CD8-positive, alpha-beta memory T cell (primary cell): ENCODE results near the gene TMEM131. TPM values are rescaled to one million over a fixed set of nuclear protein-coding genes. Genes with fewer than 3 reads are reported as not detected.

Experiments used
- CTCF ChIA-PET: fragments of 350-600 bp; sonication (Branson Sonifier 250); formaldehyde crosslinking; loops from one replicate; lab custom pipeline; 2021; ENCODE audit warnings: antibody characterized with exemption; lab: Charles Lee
- POLR2A ChIA-PET: fragments of 350-600 bp; sonication (Branson Sonifier 250); formaldehyde crosslinking; loops from one replicate; lab custom pipeline; 2021; ENCODE audit warnings: antibody characterized with exemption; lab: Charles Lee
- DNase-seq, 5 donors: peaks; one replicate each; pipeline versions ENCODE4 v3.0.0 to v3.0.0-alpha.2; 2020 to 2022; ENCODE audit warnings: mixed read lengths in 1 of 5
- H3K27ac ChIP-seq: one replicate; pipeline ENCODE4 v1.7.0; 2013; ENCODE audit warnings: low read depth, mild to moderate bottlenecking, low read length, moderate library complexity
- H3K27me3 ChIP-seq: 2 replicates; pipeline ENCODE4 v1.7.0; 2013; ENCODE audit warnings: low read length, mild to moderate bottlenecking; ENCODE audit not compliant: insufficient read depth, poor library complexity, severe bottlenecking
- H3K36me3 ChIP-seq: 2 replicates; pipeline ENCODE4 v1.7.0; 2013; ENCODE audit warnings: mild to moderate bottlenecking, low read length, moderate library complexity; ENCODE audit not compliant: insufficient read depth
- H3K4me1 ChIP-seq: 2 replicates; pipeline ENCODE4 v1.7.0; 2013; ENCODE audit warnings: mild to moderate bottlenecking, low read length, moderate library complexity; ENCODE audit not compliant: insufficient read depth
- H3K4me3 ChIP-seq: 2 replicates; pipeline ENCODE4 v1.7.0; 2013; ENCODE audit warnings: mild to moderate bottlenecking, low read length
- H3K9me3 ChIP-seq: 2 replicates; pipeline ENCODE4 v1.7.0; 2013; ENCODE audit warnings: mild to moderate bottlenecking, low read length
- H3K27ac Mint-ChIP-seq, 8 donors: one replicate each; pipeline ENCODE4 v1.8.0; 2020 to 2021; ENCODE audit warnings: mixed read lengths in 8 of 8, mild to moderate bottlenecking in 6 of 8, inconsistent platforms in 3 of 8, moderate library complexity in 3 of 8
- H3K27me3 Mint-ChIP-seq, 2 donors: one replicate each; pipeline ENCODE4 v1.8.0; 2020 to 2021; ENCODE audit warnings: mixed read lengths in 2 of 2, mild to moderate bottlenecking in 1 of 2, moderate library complexity in 1 of 2
- H3K36me3 Mint-ChIP-seq, 3 donors: one replicate each; pipeline ENCODE4 v1.8.0; 2020 to 2021; ENCODE audit warnings: mixed read lengths in 3 of 3, inconsistent platforms in 1 of 3, mild to moderate bottlenecking in 1 of 3
- H3K4me1 Mint-ChIP-seq, 3 donors: one replicate each; pipeline ENCODE4 v1.8.0; 2020 to 2021; ENCODE audit warnings: mixed read lengths in 3 of 3, inconsistent platforms in 1 of 3, mild to moderate bottlenecking in 1 of 3
- H3K4me3 Mint-ChIP-seq, 7 donors: one replicate each; pipeline ENCODE4 v1.8.0; 2020 to 2021; ENCODE audit warnings: mixed read lengths in 7 of 7, mild to moderate bottlenecking in 6 of 7, moderate library complexity in 4 of 7, inconsistent platforms in 2 of 7
- H3K9me3 Mint-ChIP-seq, 5 donors: one replicate each; pipeline ENCODE4 v1.8.0; 2020 to 2022; ENCODE audit warnings: mixed read lengths in 5 of 5, mild to moderate bottlenecking in 3 of 5, moderate library complexity in 2 of 5, inconsistent platforms in 1 of 5
- polyA plus RNA-seq: library from polyadenylated mRNA; unstranded; fragments of 300-500 nt; fragmentation: Illumina TruSeq; gene quantifications from one replicate; pipeline ENCODE4 v1.2.3, GENCODE V29; 2021
- total RNA-seq, 2 experiments: library from RNA; stranded (reverse); gene quantifications; one replicate each; pipeline ENCODE4 v1.2.3, GENCODE V29; 2021

The TMEM131 gene
- total and polyA plus RNA-seq, 3 experiments from 2014 or later: 14.4 to 35.4 (median 34.7) TPM

DNA sequence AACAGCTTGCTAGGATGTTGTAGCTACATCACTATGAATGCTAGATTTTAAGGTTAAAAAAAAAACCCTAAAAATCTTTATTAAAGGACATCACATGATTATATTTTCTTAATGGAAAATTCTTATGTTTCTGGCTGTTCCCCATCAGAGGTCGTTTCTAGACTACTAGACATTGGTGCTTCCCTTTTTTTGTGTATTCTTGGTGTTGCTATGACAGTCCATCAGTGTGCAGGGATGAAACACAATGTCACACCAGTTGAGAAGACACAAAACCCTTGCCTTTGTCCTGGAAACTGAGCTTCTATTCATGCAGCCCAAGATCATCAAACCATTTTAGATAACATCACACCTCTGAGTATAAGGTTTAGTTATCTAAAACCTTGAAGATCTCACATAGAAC, 19.9 kb upstream of the TMEM131 start:
- no peaks in the 10 kb centered on the region for H3K27me3 ChIP-seq
- H3K9me3 Mint-ChIP-seq: no peaks in the 10 kb centered on the region
- H3K9me3 ChIP-seq: no peaks in the 10 kb centered on the region
- H3K27ac ChIP-seq: no peak overlapping the region
- no peaks in the 10 kb centered on the region for H3K4me1 ChIP-seq
- ChIA-PET POLR2A (no interaction called here), CTCF (no interaction called here)
- peaks cover 10 to 26% of the 10 kb centered on the region in 2 donors for H3K27me3 Mint-ChIP-seq
- no peak for DNase-seq
- H3K4me1 Mint-ChIP-seq: peaks cover 4 to 6% (median 4%) of the 10 kb centered on the region in 3 donors
- peaks cover 0 to 2% (median 0%) of the 10 kb centered on the region in 3 donors for H3K36me3 Mint-ChIP-seq
- H3K4me3 Mint-ChIP-seq: no peak overlapping the region
- no peaks in the 10 kb centered on the region for H3K36me3 ChIP-seq
- no peak overlapping the region for H3K4me3 ChIP-seq
- no peak overlapping the region for H3K27ac Mint-ChIP-seq

DNA sequence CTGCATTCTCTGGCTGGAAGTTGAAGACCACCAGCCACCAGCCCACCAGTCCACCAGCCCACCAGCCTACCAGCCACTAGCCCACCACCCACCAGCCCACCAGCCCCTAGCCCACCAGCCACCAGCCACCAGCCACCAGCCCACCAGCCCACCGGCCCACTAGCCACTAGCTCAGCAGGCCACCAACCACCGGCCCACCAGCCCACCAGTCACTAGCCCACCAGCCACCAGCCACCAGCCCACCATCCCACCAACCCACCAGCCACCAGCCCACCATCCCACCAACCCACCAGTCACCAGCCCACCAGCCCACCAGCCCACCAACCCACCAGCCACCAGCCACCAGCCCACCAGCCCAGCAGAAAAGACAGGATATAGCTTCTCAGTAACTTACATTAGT, 18.6 kb upstream of the TMEM131 start:
- no peaks in the 10 kb centered on the region for H3K9me3 Mint-ChIP-seq
- peaks cover 4 to 6% (median 4%) of the 10 kb centered on the region in 3 donors for H3K4me1 Mint-ChIP-seq
- Histone ChIP-seq H3K27ac (no peak overlapping the region), H3K36me3 (no peaks in the 10 kb centered on the region), H3K9me3 (no peaks in the 10 kb centered on the region), H3K4me3 (no peak overlapping the region), H3K27me3 (no peaks in the 10 kb centered on the region), H3K4me1 (no peaks in the 10 kb centered on the region)
- ChIA-PET POLR2A (no interaction called here), CTCF (no interaction called here)
- H3K36me3 Mint-ChIP-seq: peaks cover 0 to 2% (median 0%) of the 10 kb centered on the region in 3 donors
- no peak overlapping the region for H3K4me3 Mint-ChIP-seq
- peaks cover 12 to 26% of the 10 kb centered on the region in 2 donors for H3K27me3 Mint-ChIP-seq
- no peak overlapping the region for H3K27ac Mint-ChIP-seq
- DNase-seq: no peak

DNA sequence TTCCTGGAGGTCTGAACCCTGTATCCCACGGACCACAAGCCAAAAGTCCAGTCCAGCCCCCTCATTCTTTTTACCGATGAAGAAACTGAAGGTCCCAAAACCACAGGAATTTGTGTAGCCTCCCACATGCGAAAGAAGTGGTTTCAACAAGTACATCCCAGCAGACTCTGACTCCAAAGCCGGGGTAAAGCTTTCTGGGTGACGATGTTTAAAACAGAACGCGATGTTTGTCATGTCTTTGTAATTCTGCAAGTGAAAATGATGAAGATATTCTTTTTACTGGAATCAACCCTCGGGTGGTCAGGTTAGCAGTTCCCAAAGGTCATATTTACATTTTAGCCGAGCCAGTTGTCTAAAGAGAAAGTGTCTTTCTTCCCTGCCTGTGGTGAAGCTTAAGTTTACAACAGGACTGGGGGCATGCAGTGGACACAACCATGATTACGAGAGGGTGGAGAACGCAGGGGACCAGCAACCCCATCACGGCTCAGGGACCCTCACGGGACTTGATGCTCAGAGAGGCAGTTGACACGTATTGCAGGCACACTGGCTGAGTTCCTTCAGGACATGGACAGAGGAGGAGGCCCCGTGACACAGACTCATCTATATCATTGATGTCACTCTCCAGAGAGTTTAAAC, 17.8 kb upstream of the TMEM131 start:
- H3K4me3 Mint-ChIP-seq: peak overlapping the region in 2 of 7 donors; percentile 30 to 38
- H3K36me3 Mint-ChIP-seq: peaks cover 0 to 2% (median 0%) of the 10 kb centered on the region in 3 donors
- no peaks in the 10 kb centered on the region for H3K9me3 Mint-ChIP-seq
- no peaks in the 10 kb centered on the region for H3K4me1 ChIP-seq
- ChIA-PET CTCF (no interaction called here), POLR2A (no interaction called here)
- H3K9me3 ChIP-seq: no peaks in the 10 kb centered on the region
- H3K27ac Mint-ChIP-seq: no peak overlapping the region
- H3K36me3 ChIP-seq: no peaks in the 10 kb centered on the region
- DNase-seq: no peak
- H3K4me1 Mint-ChIP-seq: peaks cover 4 to 6% (median 4%) of the 10 kb centered on the region in 3 donors
- H3K27me3 Mint-ChIP-seq: peaks cover 12 to 22% of the 10 kb centered on the region in 2 donors
- no peak overlapping the region for H3K4me3 ChIP-seq
- H3K27ac ChIP-seq: no peak overlapping the region
- H3K27me3 ChIP-seq: no peaks in the 10 kb centered on the region

DNA sequence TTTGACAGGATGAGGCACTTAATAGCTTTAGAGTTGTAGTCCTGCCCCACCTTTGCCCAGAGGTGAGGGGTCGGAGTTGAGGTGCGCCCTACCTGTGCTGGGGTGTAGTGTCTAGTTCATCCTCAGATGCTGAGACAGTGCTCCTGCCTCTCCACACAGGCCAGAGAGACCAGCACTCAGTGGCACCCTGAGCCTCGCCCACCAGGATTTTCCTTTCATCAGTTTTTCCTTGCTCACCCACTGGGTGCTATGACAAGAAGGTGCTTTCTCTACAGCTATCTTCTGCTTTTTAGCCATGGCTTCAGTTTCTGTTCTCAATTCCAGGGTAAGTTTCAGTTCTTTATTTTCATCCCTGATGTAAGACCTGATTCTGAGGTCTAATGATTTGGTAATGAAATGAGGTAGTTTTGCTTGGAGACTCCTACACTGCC, 16.8 kb upstream of the TMEM131 start:
- ChIA-PET CTCF (no interaction called here), POLR2A (no interaction called here)
- H3K27ac Mint-ChIP-seq: no peak overlapping the region
- H3K4me3 Mint-ChIP-seq: no peak overlapping the region
- Histone ChIP-seq H3K27ac (no peak overlapping the region), H3K36me3 (no peaks in the 10 kb centered on the region), H3K27me3 (no peaks in the 10 kb centered on the region), H3K9me3 (no peaks in the 10 kb centered on the region), H3K4me3 (no peak overlapping the region), H3K4me1 (no peaks in the 10 kb centered on the region)
- H3K4me1 Mint-ChIP-seq: peaks cover 4 to 6% (median 4%) of the 10 kb centered on the region in 3 donors
- no peak for DNase-seq
- H3K27me3 Mint-ChIP-seq: peaks cover 12 to 21% of the 10 kb centered on the region in 2 donors
- peaks cover 0 to 2% (median 0%) of the 10 kb centered on the region in 3 donors for H3K36me3 Mint-ChIP-seq
- H3K9me3 Mint-ChIP-seq: no peaks in the 10 kb centered on the region

DNA sequence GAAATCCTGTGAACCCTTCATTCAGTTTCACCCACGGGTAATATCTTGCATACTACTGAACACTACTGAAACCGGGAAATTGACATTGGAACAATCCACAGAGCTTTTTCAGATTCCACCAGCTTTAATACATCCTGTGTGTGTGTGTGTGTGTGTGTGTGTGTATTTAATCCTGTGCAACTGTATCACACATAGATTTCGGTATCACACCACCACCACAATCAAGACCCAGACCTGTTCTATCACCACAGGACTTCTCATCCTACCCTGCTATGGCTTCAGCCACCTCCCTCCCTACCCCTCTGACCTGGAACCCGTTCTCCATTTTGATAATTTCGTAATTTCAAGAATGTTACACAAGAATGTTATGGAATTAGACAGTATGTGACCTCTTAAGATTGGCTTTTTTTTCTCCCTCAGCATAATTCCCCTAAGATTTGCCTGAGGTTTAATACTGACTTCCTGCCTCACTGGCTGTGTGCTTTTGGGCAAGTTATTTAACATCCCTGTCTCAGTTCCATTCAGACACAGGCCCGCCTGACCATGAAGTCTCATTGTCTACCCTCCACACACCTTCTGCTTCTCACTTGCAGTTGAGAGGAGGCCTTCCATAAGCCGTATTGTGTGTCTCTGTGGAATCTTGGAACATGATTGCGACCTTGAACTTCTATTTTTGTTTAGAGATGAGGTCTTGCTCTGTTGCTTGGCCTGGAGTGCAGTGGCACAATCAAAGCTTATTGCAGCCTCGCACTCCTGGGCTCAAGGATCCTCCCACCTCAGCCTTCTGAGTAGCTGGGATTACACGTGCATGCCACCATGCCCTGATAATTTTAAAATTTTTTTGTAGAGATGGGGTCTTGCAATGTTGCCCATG, 14.4 kb upstream of the TMEM131 start:
- no peaks in the 10 kb centered on the region for H3K36me3 ChIP-seq
- H3K4me1 ChIP-seq: no peaks in the 10 kb centered on the region
- ChIA-PET CTCF (no interaction called here), POLR2A (no interaction called here)
- Mint-ChIP-seq H3K27ac (peak overlapping the region in 1 of 8 donors; percentile 63), H3K36me3 (no peaks in the 10 kb centered on the region), H3K4me3 (no peak overlapping the region), H3K4me1 (peaks cover 4 to 6% (median 4%) of the 10 kb centered on the region in 3 donors), H3K27me3 (peaks cover 8 to 13% of the 10 kb centered on the region in 2 donors), H3K9me3 (no peaks in the 10 kb centered on the region)
- no peaks in the 10 kb centered on the region for H3K27me3 ChIP-seq
- no peak overlapping the region for H3K27ac ChIP-seq
- H3K4me3 ChIP-seq: no peak overlapping the region
- no peak for DNase-seq
- H3K9me3 ChIP-seq: no peaks in the 10 kb centered on the region

DNA sequence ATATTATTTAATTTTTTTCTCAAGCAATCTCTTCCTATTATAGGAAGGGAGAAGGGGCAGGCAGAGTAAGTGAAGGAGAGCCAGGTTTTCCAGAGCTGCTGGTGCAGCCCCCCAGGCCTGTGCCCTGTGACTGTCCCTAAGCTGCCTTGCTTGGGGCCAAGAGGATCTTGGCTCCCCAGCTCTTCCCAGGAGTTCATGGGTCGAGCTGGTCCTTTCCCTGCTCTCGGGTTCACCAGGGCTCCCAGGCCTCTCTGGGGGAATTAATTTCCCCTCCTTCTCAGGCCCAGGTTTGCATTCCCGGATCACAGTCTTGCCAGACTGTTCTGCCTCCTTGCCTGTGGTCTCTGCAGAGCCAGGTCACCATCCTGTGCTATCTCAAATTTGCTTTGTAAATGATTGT, 12.7 kb upstream of the TMEM131 start:
- no peaks in the 10 kb centered on the region for H3K9me3 ChIP-seq
- Mint-ChIP-seq H3K9me3 (no peaks in the 10 kb centered on the region), H3K27ac (no peak overlapping the region), H3K4me1 (peaks cover 0 to under 1% (median under 1%) of the 10 kb centered on the region in 3 donors), H3K36me3 (no peaks in the 10 kb centered on the region), H3K27me3 (peaks cover 0 to 6% of the 10 kb centered on the region in 2 donors), H3K4me3 (no peak overlapping the region)
- CTCF ChIA-PET: no interaction called here
- no peak overlapping the region for H3K27ac ChIP-seq
- POLR2A ChIA-PET: no interaction called here
- no peaks in the 10 kb centered on the region for H3K27me3 ChIP-seq
- H3K4me3 ChIP-seq: no peak overlapping the region
- no peaks in the 10 kb centered on the region for H3K4me1 ChIP-seq
- no peak for DNase-seq
- H3K36me3 ChIP-seq: no peaks in the 10 kb centered on the region

DNA sequence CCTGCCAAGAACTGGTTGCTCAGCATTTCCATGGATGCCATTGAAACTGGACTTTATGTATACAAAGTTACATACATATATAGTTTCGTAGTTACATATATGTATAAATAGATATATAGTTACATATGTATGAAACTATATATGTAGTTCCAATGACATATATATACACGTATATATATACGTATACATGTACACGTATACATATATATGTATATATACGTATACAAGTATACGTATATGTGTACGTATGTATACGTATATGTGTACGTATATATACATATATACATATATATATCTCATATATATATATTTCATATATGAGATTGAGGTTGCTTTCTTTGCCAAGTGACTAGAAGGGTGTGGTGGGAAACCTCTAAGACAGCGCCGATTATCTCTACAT, 10.6 kb upstream of the TMEM131 start:
- H3K27me3 ChIP-seq: no peaks in the 10 kb centered on the region
- no peaks in the 10 kb centered on the region for H3K36me3 Mint-ChIP-seq
- H3K9me3 ChIP-seq: no peaks in the 10 kb centered on the region
- no peak for DNase-seq
- no peak overlapping the region for H3K27ac Mint-ChIP-seq
- no peaks in the 10 kb centered on the region for H3K36me3 ChIP-seq
- H3K27me3 Mint-ChIP-seq: peaks cover 0 to 6% of the 10 kb centered on the region in 2 donors
- ChIA-PET CTCF (no interaction called here), POLR2A (no interaction called here)
- H3K4me1 Mint-ChIP-seq: no peaks in the 10 kb centered on the region
- H3K4me1 ChIP-seq: no peaks in the 10 kb centered on the region
- no peak overlapping the region for H3K27ac ChIP-seq
- no peak overlapping the region for H3K4me3 ChIP-seq
- H3K9me3 Mint-ChIP-seq: no peaks in the 10 kb centered on the region
- H3K4me3 Mint-ChIP-seq: no peak overlapping the region

GRCh38 chr2:98004613-98005012, 8.9 kb upstream of the TMEM131 start:
- H3K4me3 Mint-ChIP-seq: no peak overlapping the region
- ChIA-PET POLR2A (no interaction called here), CTCF (no interaction called here)
- H3K27me3 Mint-ChIP-seq: peaks cover 0 to 3% of the 10 kb centered on the region in 2 donors
- H3K4me1 Mint-ChIP-seq: no peaks in the 10 kb centered on the region
- Histone ChIP-seq H3K9me3 (no peaks in the 10 kb centered on the region), H3K27me3 (no peaks in the 10 kb centered on the region), H3K36me3 (no peaks in the 10 kb centered on the region), H3K27ac (no peak overlapping the region), H3K4me3 (no peak overlapping the region), H3K4me1 (no peaks in the 10 kb centered on the region)
- peak overlapping the region in 1 of 8 donors; percentile 70 for H3K27ac Mint-ChIP-seq
- H3K9me3 Mint-ChIP-seq: no peaks in the 10 kb centered on the region
- no peaks in the 10 kb centered on the region for H3K36me3 Mint-ChIP-seq
- no peak for DNase-seq
